ENCODE measurements around the gene SNTG2. TPM values are rescaled to one million over a fixed set of nuclear protein-coding genes. Genes with fewer than 3 reads are reported as not detected.

SNTG2 gene
- total RNA-seq, 1 experiment from 2014 or later = not detected

- Histone ChIP-seq H3K4me1 (no peaks in the 10 kb centered on the region), H3K9me3 (replicated peaks) (0 out of 2 replicates have a peak, but pooled peaks cover 1% of the 10 kb centered on the region), H3K27ac (no peak overlapping the region), H3K4me3 (no peak overlapping the region), H3K27me3 (no peaks in the 10 kb centered on the region), H3K36me3 (no peaks in the 10 kb centered on the region)
- peak in 1 of 2 experiments; percentile 19 for DNase-seq
Measured at GRCh38 chr2:953975-954686, 3.5 kb downstream of the SNTG2 start.

GRCh38 chr2:954687-955000 is 4.0 kb downstream of the SNTG2 start:
- DNase-seq = no peak
- no peaks in the 10 kb centered on the region for H3K27me3 ChIP-seq
- H3K9me3 ChIP-seq (replicated peaks) = no peaks in the 10 kb centered on the region

GRCh38 chr2:955829-956731 is 5.4 kb downstream of the SNTG2 start:
- Histone ChIP-seq H3K4me1 (no peaks in the 10 kb centered on the region), H3K27ac (no peak overlapping the region), H3K4me3 (no peak overlapping the region), H3K36me3 (no peaks in the 10 kb centered on the region), H3K27me3 (no peaks in the 10 kb centered on the region), H3K9me3 (replicated peaks) (no peaks in the 10 kb centered on the region)
- DNase-seq = no peak

More at GRCh38 chr2:954687-955000, 4.0 kb downstream of the SNTG2 start:
- H3K27ac ChIP-seq = no peak overlapping the region
- no peaks in the 10 kb centered on the region for H3K4me1 ChIP-seq
- H3K4me3 ChIP-seq = no peak overlapping the region
- H3K36me3 ChIP-seq = no peaks in the 10 kb centered on the region

GRCh38 chr2:959457-959856 is 8.8 kb downstream of the SNTG2 start:
- Histone ChIP-seq H3K27ac (no peak overlapping the region), H3K27me3 (no peaks in the 10 kb centered on the region), H3K9me3 (replicated peaks) (no peaks in the 10 kb centered on the region), H3K4me1 (no peaks in the 10 kb centered on the region), H3K4me3 (no peak overlapping the region), H3K36me3 (no peaks in the 10 kb centered on the region)
- DNase-seq = no peak

GRCh38 chr2:960061-960736 is 9.6 kb downstream of the SNTG2 start:
- H3K4me1 ChIP-seq = no peaks in the 10 kb centered on the region
- DNase-seq = peak in 1 of 2 experiments; percentile 30
- H3K27me3 ChIP-seq = no peaks in the 10 kb centered on the region
- H3K4me3 ChIP-seq = no peak overlapping the region
- no peaks in the 10 kb centered on the region for H3K9me3 ChIP-seq (replicated peaks)
- H3K36me3 ChIP-seq = no peaks in the 10 kb centered on the region
- no peak overlapping the region for H3K27ac ChIP-seq

GRCh38 chr2:961786-962185 is 11.1 kb downstream of the SNTG2 start:
- Histone ChIP-seq H3K4me1 (no peaks in the 10 kb centered on the region), H3K36me3 (no peaks in the 10 kb centered on the region), H3K27ac (no peak overlapping the region), H3K27me3 (no peaks in the 10 kb centered on the region), H3K9me3 (replicated peaks) (no peaks in the 10 kb centered on the region), H3K4me3 (no peak overlapping the region)
- DNase-seq = no peak

- no peaks in the 10 kb centered on the region for H3K36me3 ChIP-seq
- no peaks in the 10 kb centered on the region for H3K4me1 ChIP-seq
- H3K9me3 ChIP-seq (replicated peaks) = no peaks in the 10 kb centered on the region
- H3K27me3 ChIP-seq = no peaks in the 10 kb centered on the region
- no peak for DNase-seq
- H3K4me3 ChIP-seq = no peak overlapping the region
- H3K27ac ChIP-seq = no peak overlapping the region
Measured at GRCh38 chr2:963876-964275, 13.2 kb downstream of the SNTG2 start.

GRCh38 chr2:964562-964961 is 13.9 kb downstream of the SNTG2 start:
- H3K4me3 ChIP-seq = no peak overlapping the region
- no peak for DNase-seq

GRCh38 chr2:965640-966147 is 15.0 kb downstream of the SNTG2 start:
- H3K4me3 ChIP-seq = no peak overlapping the region
- no peaks in the 10 kb centered on the region for H3K4me1 ChIP-seq
- no peak overlapping the region for H3K27ac ChIP-seq
- no peaks in the 10 kb centered on the region for H3K36me3 ChIP-seq
- DNase-seq = no peak
- no peaks in the 10 kb centered on the region for H3K27me3 ChIP-seq
- no peaks in the 10 kb centered on the region for H3K9me3 ChIP-seq (replicated peaks)

More at GRCh38 chr2:964562-964961, 13.9 kb downstream of the SNTG2 start:
- Histone ChIP-seq H3K27ac (no peak overlapping the region), H3K36me3 (no peaks in the 10 kb centered on the region), H3K27me3 (no peaks in the 10 kb centered on the region), H3K9me3 (replicated peaks) (no peaks in the 10 kb centered on the region), H3K4me1 (no peaks in the 10 kb centered on the region)

- H3K4me1 ChIP-seq = no peaks in the 10 kb centered on the region
- H3K4me3 ChIP-seq = no peak overlapping the region
- DNase-seq = no peak
- H3K27me3 ChIP-seq = no peaks in the 10 kb centered on the region
- no peaks in the 10 kb centered on the region for H3K36me3 ChIP-seq
- no peaks in the 10 kb centered on the region for H3K9me3 ChIP-seq (replicated peaks)
- no peak overlapping the region for H3K27ac ChIP-seq
Measured at GRCh38 chr2:973129-973528, 22.5 kb downstream of the SNTG2 start.

GRCh38 chr2:974054-974453 is 23.4 kb downstream of the SNTG2 start:
- Histone ChIP-seq H3K27me3 (no peaks in the 10 kb centered on the region), H3K27ac (no peak overlapping the region), H3K9me3 (replicated peaks) (no peaks in the 10 kb centered on the region), H3K4me1 (no peaks in the 10 kb centered on the region), H3K36me3 (no peaks in the 10 kb centered on the region), H3K4me3 (no peak overlapping the region)
- no peak for DNase-seq

- Histone ChIP-seq H3K9me3 (replicated peaks) (no peaks in the 10 kb centered on the region), H3K4me1 (peaks cover 3% of the 10 kb centered on the region; the same call in 1 of the 2 replicates), H3K4me3 (no peak overlapping the region), H3K27me3 (no peaks in the 10 kb centered on the region), H3K27ac (no peak overlapping the region), H3K36me3 (no peaks in the 10 kb centered on the region)
- no peak for DNase-seq
Measured at GRCh38 chr2:974502-974901, 23.9 kb downstream of the SNTG2 start.

GRCh38 chr2:975095-975494 is 24.4 kb downstream of the SNTG2 start:
- H3K27me3 ChIP-seq = no peaks in the 10 kb centered on the region
- no peaks in the 10 kb centered on the region for H3K36me3 ChIP-seq
- H3K27ac ChIP-seq = no peak overlapping the region
- peaks cover 5% of the 10 kb centered on the region; the same call in 1 of the 2 replicates for H3K4me1 ChIP-seq
- DNase-seq = no peak
- no peak overlapping the region for H3K4me3 ChIP-seq
- no peaks in the 10 kb centered on the region for H3K9me3 ChIP-seq (replicated peaks)

- DNase-seq = peak in 1 of 2 experiments; percentile 27
Measured at GRCh38 chr2:979069-979928, 28.6 kb downstream of the SNTG2 start.

More at GRCh38 chr2:979069-979928, 28.6 kb downstream of the SNTG2 start:
- H3K4me3 ChIP-seq = no peak overlapping the region
- no peaks in the 10 kb centered on the region for H3K9me3 ChIP-seq (replicated peaks)
- peaks cover 5% of the 10 kb centered on the region; the same call in 1 of the 2 replicates for H3K4me1 ChIP-seq
- H3K27ac ChIP-seq = 0 out of 2 replicates have a peak overlapping the region, but pooled peaks have one; percentile 17
- H3K36me3 ChIP-seq = no peaks in the 10 kb centered on the region
- no peaks in the 10 kb centered on the region for H3K27me3 ChIP-seq
